Measurements from ENCODE around the gene LTBP4.
"Not testable (repeated sequence)": the region's sequence is repeated elsewhere in the genome, so short reads cannot be mapped to it uniquely, and the experiment has no call there.

- not testable (repeated sequence) for TF ChIP-seq CTCF, POLR2A (IDR thresholded peaks at IDR 0.05)
Observed at GRCh38 chr19:40624369-40625153, 23.4 kb downstream of the LTBP4 start.
